Panc1 (cell line): ENCODE results near the gene ADK. TPM values are rescaled to one million over a fixed set of nuclear protein-coding genes. Genes with fewer than 3 reads are reported as not detected.

Experiments used
- ATAC-seq: fragments of 200-7000 bp; cut with Tn5 transposase; 2 replicates; pipeline ENCODE4 v1.9.1; 2020; ENCODE audit warnings: mild to moderate bottlenecking, moderate library complexity
- BruUV-seq: library from RNA; stranded (reverse); fragments of 400-500 nt; replicated peaks from 2 replicates; lab custom pipeline; 2021; lab: Mats Ljungman, UMichigan
- CTCF ChIA-PET: fragments of 300-600 bp; sonication (Branson Sonifier 250); formaldehyde crosslinking; loops from one replicate; lab custom pipeline; 2022; ENCODE audit warnings: antibody characterized with exemption; lab: Charles Lee
- POLR2A ChIA-PET: fragments of 300-600 bp; sonication (Branson Sonifier 250); formaldehyde crosslinking; loops from one replicate; lab custom pipeline; 2022; ENCODE audit warnings: antibody characterized with exemption; lab: Charles Lee
- DNase-seq: peaks from one replicate; pipeline ENCODE4 v3.0.0-alpha.2; 2010; ENCODE audit warnings: low read depth, low spot score
- H3K27ac ChIP-seq: 2 replicates; pipeline ENCODE4 v1.5.1; 2011; ENCODE audit warnings: mild to moderate bottlenecking, low read length, inconsistent platforms
- H3K27me3 ChIP-seq: fragments of 200-500 bp; sonication (Bioruptor generic); 2 replicates; pipeline ENCODE4 v1.6.0; 2014; ENCODE audit warnings: low read length, inconsistent platforms; ENCODE audit not compliant: control insufficient read depth, insufficient read depth
- H3K36me3 ChIP-seq: fragments of 200-500 bp; sonication (Bioruptor generic); 2 replicates; pipeline ENCODE4 v1.5.1; 2014; ENCODE audit warnings: inconsistent platforms, mild to moderate bottlenecking, low read length, moderate library complexity; ENCODE audit not compliant: control insufficient read depth, insufficient read depth
- H3K4me1 ChIP-seq: 2 replicates; pipeline ENCODE4 v1.5.1; 2011; ENCODE audit warnings: inconsistent platforms, mild to moderate bottlenecking, low read length, moderate library complexity; ENCODE audit not compliant: control insufficient read depth, insufficient read depth
- H3K4me3 ChIP-seq, 2 experiments: 2 replicates each; pipeline ENCODE4 v1.5.1; 2011 to 2012; ENCODE audit warnings: low read depth in 2 of 2, low read length in 2 of 2, mild to moderate bottlenecking in 2 of 2, inconsistent platforms in 1 of 2, moderate library complexity in 1 of 2
- H3K9me3 ChIP-seq: fragments of 200-500 bp; sonication (Bioruptor generic); 2 replicates; pipeline ENCODE4 v1.5.1; 2014; ENCODE audit warnings: low read depth, mild to moderate bottlenecking, inconsistent platforms, low read length, moderate library complexity; ENCODE audit not compliant: control insufficient read depth, insufficient read depth
- POLR2AphosphoS5 ChIP-seq: IDR thresholded peaks from 2 replicates; pipeline ENCODE4 v1.6.1; 2012; ENCODE audit warnings: mild to moderate bottlenecking, low read depth, low read length, moderate library complexity
- SIN3A ChIP-seq: IDR thresholded peaks from 2 replicates; pipeline ENCODE4 v1.6.1; 2012; ENCODE audit warnings: low read depth, mild to moderate bottlenecking, low read length, moderate library complexity, borderline replicate concordance; ENCODE audit not compliant: insufficient read depth
- TCF7L2 ChIP-seq: IDR thresholded peaks from 2 replicates; pipeline ENCODE4 v1.6.1; 2011; ENCODE audit warnings: mild to moderate bottlenecking, low read depth, low read length, inconsistent platforms
- in situ Hi-C: cut with HindIII; loops from 2 replicates; pipeline ENCODE4 v1.10.0; 2016; ENCODE audit warnings: low sequenced_read_pairs, low pct_unique_long_range_greater_than_20kb
- intact Hi-C: fragments of 100-400 bp; cut with micrococcal nuclease; formaldehyde crosslinking; loops from one replicate; pipeline ENCODE4 v1.10.0; 2022; ENCODE audit not compliant: unreplicated experiment
- total RNA-seq: library from RNA; stranded (reverse); gene quantifications from one replicate; pipeline ENCODE4 v1.2.1, GENCODE V29; 2021; ENCODE audit not compliant: unreplicated experiment
- TF ChIP-seq, protein P1 (sequence below), 2 experiments: IDR thresholded peaks; 2 replicates each; pipeline ENCODE4 v1.6.1; 2011 to 2012; ENCODE audit warnings: low read depth in 2 of 2, control low read depth in 1 of 2, low read length in 1 of 2, mild to moderate bottlenecking in 1 of 2, moderate library complexity in 1 of 2; ENCODE audit not compliant: insufficient read depth in 1 of 2
- TF ChIP-seq, protein P2 (sequence below): fragments of 450-650 bp; IDR thresholded peaks from 2 replicates; pipeline ENCODE4 v1.5.1; 2017; ENCODE audit warnings: mild to moderate bottlenecking

Gene ADK
- total RNA-seq, 1 experiment from 2014 or later: 64.5 TPM

DNA sequence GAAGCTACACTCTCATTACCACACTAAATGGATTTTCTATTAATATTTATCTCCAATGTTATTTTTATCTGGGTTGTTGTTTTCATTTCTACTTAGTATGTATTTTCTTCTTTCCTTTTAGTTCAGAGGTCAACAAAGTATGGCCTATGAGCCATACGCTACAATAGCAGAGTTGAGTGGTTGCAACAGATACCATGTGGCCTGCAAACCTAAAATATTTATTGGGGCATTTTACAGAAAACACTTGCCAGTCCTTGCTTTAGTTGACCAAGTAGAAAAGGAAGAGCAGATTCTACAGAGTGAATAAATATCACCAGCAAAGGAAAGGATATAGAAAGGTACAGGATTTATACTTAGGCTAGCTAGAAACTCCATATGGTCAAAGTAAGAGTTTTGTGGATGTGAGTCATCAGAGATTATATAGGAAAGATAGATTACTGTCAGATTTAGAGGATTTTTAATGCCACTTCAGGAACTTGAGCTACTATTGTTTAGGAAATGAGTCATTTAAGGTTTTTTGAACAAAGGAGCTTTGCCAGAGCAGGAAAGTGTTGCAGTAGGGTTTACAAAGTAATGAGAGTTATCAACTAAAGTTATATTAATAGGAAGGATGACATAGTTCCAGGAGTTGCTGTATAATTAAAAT, 352.1 kb downstream of the ADK start:
- intact Hi-C loops (no loop called here), in situ Hi-C loops (no loop called here)
- Histone ChIP-seq H3K4me3 (no peak overlapping the region), H3K27me3 (no peaks in the 10 kb centered on the region), H3K36me3 (no peaks in the 10 kb centered on the region), H3K9me3 (no peaks in the 10 kb centered on the region), H3K27ac (no peak overlapping the region), H3K4me1 (no peaks in the 10 kb centered on the region)
- no TSS peak for BruUV-seq
- CTCF ChIA-PET: no interaction called here
- ATAC-seq (no peak), DNase-seq (no peak)
- TF ChIP-seq, protein P1, sequence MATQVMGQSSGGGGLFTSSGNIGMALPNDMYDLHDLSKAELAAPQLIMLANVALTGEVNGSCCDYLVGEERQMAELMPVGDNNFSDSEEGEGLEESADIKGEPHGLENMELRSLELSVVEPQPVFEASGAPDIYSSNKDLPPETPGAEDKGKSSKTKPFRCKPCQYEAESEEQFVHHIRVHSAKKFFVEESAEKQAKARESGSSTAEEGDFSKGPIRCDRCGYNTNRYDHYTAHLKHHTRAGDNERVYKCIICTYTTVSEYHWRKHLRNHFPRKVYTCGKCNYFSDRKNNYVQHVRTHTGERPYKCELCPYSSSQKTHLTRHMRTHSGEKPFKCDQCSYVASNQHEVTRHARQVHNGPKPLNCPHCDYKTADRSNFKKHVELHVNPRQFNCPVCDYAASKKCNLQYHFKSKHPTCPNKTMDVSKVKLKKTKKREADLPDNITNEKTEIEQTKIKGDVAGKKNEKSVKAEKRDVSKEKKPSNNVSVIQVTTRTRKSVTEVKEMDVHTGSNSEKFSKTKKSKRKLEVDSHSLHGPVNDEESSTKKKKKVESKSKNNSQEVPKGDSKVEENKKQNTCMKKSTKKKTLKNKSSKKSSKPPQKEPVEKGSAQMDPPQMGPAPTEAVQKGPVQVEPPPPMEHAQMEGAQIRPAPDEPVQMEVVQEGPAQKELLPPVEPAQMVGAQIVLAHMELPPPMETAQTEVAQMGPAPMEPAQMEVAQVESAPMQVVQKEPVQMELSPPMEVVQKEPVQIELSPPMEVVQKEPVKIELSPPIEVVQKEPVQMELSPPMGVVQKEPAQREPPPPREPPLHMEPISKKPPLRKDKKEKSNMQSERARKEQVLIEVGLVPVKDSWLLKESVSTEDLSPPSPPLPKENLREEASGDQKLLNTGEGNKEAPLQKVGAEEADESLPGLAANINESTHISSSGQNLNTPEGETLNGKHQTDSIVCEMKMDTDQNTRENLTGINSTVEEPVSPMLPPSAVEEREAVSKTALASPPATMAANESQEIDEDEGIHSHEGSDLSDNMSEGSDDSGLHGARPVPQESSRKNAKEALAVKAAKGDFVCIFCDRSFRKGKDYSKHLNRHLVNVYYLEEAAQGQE (IDR thresholded peaks at IDR 0.05; ENCODE audit: insufficient read depth in 1 of 2, low read depth in 2 of 2, low read length in 1 of 2): no peak
- TF ChIP-seq TCF7L2 (no peak), POLR2AphosphoS5 (no peak), SIN3A (no peak)
- TF ChIP-seq, protein P2, sequence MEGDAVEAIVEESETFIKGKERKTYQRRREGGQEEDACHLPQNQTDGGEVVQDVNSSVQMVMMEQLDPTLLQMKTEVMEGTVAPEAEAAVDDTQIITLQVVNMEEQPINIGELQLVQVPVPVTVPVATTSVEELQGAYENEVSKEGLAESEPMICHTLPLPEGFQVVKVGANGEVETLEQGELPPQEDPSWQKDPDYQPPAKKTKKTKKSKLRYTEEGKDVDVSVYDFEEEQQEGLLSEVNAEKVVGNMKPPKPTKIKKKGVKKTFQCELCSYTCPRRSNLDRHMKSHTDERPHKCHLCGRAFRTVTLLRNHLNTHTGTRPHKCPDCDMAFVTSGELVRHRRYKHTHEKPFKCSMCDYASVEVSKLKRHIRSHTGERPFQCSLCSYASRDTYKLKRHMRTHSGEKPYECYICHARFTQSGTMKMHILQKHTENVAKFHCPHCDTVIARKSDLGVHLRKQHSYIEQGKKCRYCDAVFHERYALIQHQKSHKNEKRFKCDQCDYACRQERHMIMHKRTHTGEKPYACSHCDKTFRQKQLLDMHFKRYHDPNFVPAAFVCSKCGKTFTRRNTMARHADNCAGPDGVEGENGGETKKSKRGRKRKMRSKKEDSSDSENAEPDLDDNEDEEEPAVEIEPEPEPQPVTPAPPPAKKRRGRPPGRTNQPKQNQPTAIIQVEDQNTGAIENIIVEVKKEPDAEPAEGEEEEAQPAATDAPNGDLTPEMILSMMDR: no peak
- POLR2A ChIA-PET: no interaction called here

DNA sequence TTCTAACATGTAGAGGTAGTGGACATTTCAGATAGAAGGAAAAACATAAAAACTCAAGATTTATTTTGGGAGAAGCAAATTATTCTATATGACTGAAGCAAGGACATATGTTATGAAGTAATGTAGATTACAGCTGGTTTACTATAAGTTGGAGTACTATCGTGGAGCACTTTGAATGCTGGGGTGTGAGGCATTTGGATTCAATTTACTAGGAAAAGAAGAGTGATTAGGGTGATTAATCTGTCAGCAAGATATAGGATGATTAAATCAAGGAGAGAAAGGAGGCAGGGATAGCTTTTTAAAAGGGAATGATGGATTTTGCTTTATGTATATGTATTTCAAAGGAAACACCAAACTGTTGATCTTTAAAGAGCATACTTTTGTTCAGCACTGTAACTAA, 356.9 kb downstream of the ADK start:
- intact Hi-C loops (no loop called here), in situ Hi-C loops (no loop called here)
- no peak for DNase-seq
- Histone ChIP-seq H3K27ac (no peak overlapping the region), H3K9me3 (no peaks in the 10 kb centered on the region; the same call in 1 of the 2 replicates), H3K27me3 (no peaks in the 10 kb centered on the region), H3K36me3 (no peaks in the 10 kb centered on the region), H3K4me3 (no peak overlapping the region), H3K4me1 (no peaks in the 10 kb centered on the region)
- TF ChIP-seq TCF7L2: no peak
- TF ChIP-seq SIN3A: no peak
- TF ChIP-seq, protein P1 (IDR thresholded peaks at IDR 0.05; ENCODE audit: insufficient read depth in 1 of 2, low read depth in 2 of 2, low read length in 1 of 2): no peak
- TF ChIP-seq POLR2AphosphoS5: no peak
- TF ChIP-seq, protein P2: no peak
- BruUV-seq: no TSS peak
- ChIA-PET POLR2A (no interaction called here), CTCF (no interaction called here)
- ATAC-seq: no peak
